Activated gamma-delta T cell (primary cell): ENCODE measurements around the gene CDH23.

ENCODE experiments used
- DNase-seq: peaks from one replicate; lab custom pipeline; 2025; lab: John Stamatoyannopoulos, UW

Gene CDH23

GRCh38 chr10:71638822-71639719, 242.4 kb downstream of the CDH23 start:
- no peak for DNase-seq

- no peak for DNase-seq
These were observed 243.9 kb downstream of the CDH23 start for GRCh38 chr10:71640607-71641006.

GRCh38 chr10:71641449-71641848, 244.7 kb downstream of the CDH23 start:
- DNase-seq = no peak

- no peak for DNase-seq
These were observed 245.3 kb downstream of the CDH23 start for GRCh38 chr10:71641986-71642385.

- DNase-seq = no peak
These were observed 247.2 kb downstream of the CDH23 start for GRCh38 chr10:71643904-71644303.

GRCh38 chr10:71644307-71645180, 247.8 kb downstream of the CDH23 start:
- DNase-seq = no peak

GRCh38 chr10:71645185-71645584, 248.5 kb downstream of the CDH23 start:
- no peak for DNase-seq

GRCh38 chr10:71646037-71646436, 249.3 kb downstream of the CDH23 start:
- no peak for DNase-seq

GRCh38 chr10:71646592-71647292, 250.0 kb downstream of the CDH23 start:
- DNase-seq = no peak

GRCh38 chr10:71647526-71648253, 251.0 kb downstream of the CDH23 start:
- no peak for DNase-seq

GRCh38 chr10:71648254-71648932, 251.7 kb downstream of the CDH23 start:
- no peak for DNase-seq

GRCh38 chr10:71648933-71649320, 252.2 kb downstream of the CDH23 start:
- no peak for DNase-seq

GRCh38 chr10:71649631-71650030, 252.9 kb downstream of the CDH23 start:
- DNase-seq = no peak

GRCh38 chr10:71650397-71650796, 253.7 kb downstream of the CDH23 start:
- DNase-seq = no peak

GRCh38 chr10:71651428-71651827, 254.7 kb downstream of the CDH23 start:
- no peak for DNase-seq

- DNase-seq = no peak
These were observed 255.2 kb downstream of the CDH23 start for GRCh38 chr10:71651928-71652327.

GRCh38 chr10:71653044-71653443, 256.3 kb downstream of the CDH23 start:
- DNase-seq = no peak

- DNase-seq = no peak
These were observed 259.5 kb downstream of the CDH23 start for GRCh38 chr10:71656220-71656619.

- no peak for DNase-seq
These were observed 261.1 kb downstream of the CDH23 start for GRCh38 chr10:71657604-71658466.

- DNase-seq = no peak
These were observed 261.7 kb downstream of the CDH23 start for GRCh38 chr10:71658467-71658745.
